HG02943 (cell line): ENCODE measurements around the gene HMG20B.

Experiments
- ATAC-seq: cut with Tn5 transposase; IDR thresholded peaks from one replicate; pipeline ENCODE4 v1.9.1; 2021; ENCODE audit warnings: mild to moderate bottlenecking, low read depth, moderate library complexity; ENCODE audit not compliant: unreplicated experiment

HMG20B gene

DNA sequence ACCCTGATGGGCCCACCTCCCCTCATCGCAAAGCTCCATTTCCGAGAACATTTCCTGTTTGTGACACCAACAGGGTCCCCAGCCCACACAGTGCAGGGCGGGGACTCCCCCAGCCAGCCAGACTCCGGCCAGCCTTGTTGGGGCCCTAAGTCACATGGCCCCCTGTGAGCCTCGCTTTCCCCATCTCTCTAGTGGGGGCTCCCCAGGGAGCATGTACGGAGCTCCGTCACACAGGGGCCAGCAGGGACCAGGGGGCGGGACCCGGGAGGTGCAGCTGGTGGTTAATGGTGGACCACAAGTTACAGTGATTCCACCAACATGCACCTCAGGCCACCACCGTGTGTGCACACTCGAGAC is 32.2 kb downstream of the HMG20B start:
- no peak for ATAC-seq

DNA sequence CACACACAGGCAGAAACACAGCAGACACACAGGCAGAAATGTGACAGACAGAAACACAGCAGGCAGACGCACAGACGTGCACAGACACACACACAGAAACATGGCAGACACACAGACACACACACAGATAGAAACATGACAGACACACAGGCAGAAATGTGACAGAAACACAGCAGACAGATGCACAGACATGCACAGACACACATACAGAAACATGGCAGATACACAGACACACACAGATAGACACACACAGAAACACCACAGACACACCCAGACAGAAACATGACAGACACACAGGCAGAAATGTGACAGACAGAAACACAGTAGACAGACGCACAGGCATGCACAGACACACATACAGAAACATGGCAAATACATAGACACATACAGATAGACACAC is 32.6 kb downstream of the HMG20B start:
- no peak for ATAC-seq

DNA sequence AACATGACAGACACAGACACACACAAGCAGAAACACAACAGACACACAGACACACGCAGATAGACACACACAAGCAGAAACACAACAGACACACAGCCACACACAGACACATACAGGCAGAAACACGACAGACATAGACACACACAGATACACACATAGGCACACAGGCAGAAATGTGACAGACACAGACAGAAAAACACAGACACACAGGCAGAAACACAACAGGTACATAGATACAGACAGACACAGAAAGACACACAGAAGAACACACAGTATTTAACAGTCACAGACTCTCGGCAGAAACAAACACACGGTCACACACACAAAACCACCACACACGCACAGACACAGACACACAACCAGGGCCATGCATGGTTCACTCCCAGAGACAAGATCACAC is 33.0 kb downstream of the HMG20B start:
- no peak for ATAC-seq

DNA sequence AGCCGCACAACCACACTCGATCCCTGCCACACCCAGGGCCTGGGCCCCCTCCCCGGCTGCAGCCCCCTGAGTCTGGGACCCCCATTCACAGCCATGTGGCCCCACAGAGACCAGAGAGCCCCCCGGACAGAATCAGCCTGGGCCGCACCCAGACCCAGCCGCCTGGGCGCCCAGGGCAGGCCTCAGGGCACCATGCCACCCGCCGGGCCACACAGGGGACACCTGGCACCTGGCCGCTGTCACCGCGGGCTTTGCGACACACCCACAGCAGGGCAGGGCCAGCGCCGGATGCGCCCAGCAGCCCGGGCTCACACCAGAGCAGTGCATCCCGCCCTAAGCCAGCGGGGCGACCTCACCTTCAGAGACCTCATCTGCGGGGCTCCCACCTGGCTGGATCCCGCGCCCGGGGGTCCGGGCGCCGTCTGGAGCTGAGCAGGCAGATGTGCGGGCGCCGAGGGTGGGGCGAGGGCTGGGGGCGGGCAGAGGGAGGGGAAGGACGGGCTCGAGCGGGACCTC is 33.5 kb downstream of the HMG20B start:
- ATAC-seq: no peak

DNA sequence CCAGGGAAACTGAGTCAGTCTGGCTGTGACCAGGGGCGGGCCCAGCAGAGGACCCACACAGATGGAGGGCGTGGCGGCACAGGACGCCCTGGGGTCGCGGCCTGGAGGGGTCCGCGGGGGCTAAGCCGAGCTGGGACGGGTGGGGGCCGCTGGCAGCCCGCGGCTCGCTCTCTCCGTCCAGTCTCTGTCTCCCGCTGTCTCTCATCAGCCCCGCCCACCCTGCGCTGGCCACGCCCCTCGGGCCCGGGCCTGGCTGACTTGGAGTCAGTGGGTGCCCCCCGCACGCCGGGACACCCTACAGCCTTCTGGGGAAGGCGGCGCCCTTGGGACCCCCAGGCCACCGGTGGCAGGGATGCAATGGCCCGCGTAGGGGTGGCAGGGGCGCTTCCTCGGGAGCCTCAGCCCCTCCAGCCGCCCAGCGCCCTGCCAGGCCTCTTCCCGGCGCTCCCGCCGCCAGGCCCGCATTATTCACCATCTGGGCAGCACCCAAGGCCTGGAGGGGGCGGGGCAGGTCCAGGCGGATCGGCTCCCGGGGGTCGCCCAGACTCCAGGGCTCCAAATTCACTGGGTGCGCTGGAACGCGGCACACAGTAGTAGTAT is 34.0 kb downstream of the HMG20B start, which contains the start of gene TBXA2R:
TBXA2R (minus strand) TSS at position 186 of the 600 bp plus-strand sequence. CDS start 6,241 bp downstream, outside the sequence.
- ATAC-seq: no peak

DNA sequence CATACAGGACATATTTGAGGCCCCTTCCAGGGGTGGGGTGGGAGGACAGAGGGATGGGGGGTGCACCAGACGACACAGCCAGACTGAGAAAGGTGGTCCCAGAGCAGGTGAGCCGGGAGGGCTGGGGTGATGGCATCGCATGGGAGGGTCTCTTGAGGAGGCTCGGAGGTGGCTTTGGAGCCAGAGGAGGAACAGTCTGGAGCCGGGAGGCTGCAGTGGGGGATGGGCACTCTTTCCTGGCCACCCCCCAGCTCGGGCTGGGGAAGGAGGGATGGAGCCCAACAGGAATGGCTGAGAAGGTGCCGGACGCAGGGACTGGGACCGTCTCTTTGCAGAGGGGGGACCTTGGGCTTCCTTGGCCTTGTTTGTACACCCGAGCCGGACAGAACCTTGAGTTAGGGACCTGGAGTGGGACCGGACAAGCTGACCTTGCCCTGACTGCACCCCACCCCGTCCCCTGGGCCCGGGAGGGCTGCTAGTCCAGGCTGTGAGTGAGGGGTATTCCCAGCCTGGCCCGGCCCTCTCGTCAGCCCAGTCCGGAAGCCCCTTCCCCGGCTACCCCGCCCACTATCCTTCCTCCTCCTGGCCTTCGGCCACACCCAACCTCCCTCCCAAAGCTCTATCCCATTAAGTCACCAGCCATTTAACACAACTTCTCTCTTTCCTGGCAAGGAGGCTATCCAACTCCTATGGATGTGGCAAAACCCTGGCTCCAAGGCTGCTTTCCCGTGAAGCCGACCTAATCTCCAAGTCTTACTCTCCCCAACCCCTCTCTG is 34.7 kb downstream of the HMG20B start:
- no peak for ATAC-seq

DNA sequence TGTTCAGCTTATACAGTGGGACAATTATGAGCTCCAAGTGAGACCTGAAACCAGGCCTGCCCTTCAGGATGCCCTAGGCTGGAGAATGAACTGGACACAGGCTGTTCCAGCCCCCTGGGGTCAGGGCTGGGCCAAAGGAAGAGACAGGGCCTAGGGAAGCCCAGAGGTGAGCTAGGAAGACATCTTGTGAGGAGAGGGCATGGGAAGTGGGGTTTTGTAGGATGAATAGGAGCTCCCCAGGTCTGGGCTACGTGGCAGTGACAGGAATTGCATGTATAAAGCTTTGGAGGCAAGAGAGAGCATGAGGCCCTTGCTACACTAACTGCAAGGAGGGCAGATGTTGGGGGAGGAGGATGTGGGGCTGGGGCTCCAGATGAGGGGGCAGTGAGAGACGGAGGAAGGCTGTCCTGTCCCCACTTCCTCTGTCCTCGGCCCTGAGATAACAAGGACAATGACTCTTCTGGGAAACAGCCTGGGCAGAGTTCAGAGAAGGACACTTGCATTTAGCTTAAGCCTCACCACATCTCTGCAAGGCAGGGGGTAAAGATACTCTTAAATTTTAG is 35.4 kb downstream of the HMG20B start:
- ATAC-seq: no peak

DNA sequence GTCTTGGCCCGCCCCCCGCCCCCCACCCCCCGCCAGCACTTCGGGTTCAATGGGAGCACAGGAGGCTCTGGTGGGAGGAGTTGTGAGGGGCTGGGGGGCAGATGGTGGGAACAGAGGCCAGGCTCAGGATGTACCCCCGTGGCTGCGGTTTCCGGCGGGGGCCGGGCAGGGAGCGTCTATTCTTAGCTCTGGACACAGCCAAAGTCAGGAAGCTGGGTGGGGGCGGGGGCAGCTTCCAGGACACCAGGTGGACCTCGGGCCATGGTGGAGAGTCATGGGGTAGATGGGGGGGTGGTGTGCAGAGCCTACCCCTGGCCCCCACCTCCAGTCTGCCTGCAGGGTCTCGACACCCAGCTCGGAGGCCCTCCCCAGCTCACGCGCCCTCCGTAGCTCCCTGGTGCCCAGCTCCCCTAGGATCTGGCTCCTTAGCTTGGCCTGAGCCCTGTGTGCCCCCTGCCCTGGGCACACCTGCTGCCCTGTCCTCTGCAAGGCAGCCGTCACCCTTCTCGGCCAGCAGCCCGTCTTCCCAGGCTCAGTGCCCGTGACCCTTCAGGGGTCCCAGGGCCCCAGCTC is 36.1 kb downstream of the HMG20B start:
- ATAC-seq: no peak

DNA sequence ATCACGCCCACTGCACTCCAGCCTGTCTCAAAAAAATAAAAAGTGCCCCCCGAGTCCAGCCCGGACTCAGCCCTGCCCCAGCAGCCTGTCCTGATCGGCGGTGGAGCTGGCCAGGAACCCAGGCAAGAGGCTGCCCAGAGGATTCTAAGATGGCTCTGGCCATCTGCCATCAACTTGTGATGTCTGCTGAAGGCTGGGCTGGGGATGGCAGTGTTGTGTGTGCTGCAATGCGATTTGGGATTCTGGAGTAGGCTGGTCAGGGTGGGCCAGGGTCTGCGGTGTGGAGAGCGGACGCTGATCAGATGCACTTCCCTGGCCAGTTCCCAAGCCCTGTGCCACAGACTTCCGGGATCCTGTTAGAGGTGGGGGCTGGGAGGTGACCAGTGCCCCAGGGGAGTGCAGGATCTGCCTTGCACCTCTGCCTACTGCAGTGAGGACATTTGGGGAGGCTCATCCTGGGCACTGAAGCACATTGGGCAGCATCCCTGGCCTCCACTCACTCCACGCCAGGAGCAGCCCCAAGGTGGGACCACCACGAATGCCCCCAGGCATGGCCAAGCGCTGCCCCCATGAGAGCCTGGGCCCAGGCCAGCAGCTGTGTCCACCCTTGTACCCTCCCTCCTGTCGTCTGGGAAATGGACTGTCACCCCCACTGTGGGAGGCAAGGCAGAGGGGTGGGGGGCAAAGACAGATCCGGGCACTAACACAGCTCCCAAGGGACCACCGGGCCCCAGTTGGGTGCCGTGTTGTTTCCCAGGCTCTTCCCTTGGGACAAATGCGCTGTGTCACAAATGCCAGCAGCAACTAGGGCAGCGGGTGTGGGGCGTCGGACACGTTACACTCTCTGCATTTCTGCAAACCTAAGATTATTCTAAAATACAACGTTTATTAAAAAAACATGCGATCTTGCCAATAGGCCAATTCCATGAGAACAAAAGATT is 37.3 kb downstream of the HMG20B start:
- ATAC-seq: no peak

DNA sequence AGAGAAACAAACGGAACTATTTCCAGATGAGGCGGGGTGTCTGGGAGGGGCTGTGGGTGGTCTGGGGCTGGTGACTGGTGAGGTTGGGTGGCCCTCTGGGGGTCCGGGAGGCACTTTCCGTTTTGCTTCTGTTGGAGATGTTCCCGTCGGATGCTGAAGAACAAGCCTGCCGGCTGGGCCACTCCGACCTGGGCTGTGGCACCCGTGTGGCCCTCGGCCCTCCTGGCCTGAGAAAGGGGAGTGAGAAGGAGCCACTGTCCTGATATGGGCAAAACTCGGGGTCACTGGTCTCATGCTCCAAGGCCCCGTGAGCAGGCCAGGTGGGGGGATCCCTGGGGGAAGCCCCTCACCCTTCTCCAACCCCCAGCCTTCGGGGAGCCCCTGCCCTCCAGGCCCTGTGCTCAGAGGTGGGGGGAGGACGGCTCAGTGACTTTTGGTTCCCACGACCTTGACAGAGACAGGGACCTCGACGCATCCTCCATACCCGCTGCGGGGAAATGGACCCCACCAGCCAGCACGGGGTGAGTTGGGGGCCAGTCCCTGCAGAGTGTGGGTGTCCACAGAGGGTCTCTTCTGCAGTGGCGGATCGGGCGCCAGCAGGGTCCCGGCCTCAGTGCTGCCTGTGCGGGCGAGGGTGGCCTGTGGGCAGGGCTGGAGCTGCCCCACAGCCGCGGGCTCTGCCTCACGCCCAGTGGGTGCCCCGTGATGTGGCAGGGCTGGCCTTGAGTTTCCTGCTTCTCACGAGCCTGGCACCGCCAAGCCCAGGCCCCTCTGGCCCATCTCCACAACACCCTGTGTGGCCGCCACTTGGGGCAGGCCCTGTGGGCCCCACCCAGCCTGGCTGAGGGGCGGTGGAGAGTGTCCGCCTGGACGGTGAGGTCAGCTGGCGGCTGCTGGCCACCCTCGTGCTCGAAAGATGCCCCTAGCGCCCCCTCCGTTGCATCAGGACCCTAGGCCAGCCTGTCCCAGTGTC is 38.3 kb downstream of the HMG20B start:
- no peak for ATAC-seq

DNA sequence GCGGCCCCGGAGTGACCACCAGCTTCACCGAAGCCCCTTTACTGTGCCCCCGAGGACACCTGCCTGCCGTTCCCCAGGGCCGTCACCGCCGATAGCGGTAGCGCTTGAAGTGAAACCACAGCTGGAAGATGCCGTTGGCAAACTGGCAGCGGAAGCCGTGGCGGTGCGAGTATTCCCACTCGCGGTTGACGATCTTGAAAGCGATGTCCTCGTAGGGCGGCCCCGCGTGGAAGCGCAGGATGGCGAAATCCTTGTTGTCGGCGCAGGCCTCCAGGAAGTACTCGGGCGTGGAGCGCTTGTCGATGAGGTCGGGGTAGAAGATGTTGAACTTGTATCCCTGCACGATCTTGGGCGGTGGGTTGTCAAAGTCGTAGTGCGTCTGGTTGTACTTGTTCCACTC is 39.1 kb downstream of the HMG20B start:
- ATAC-seq: no peak

DNA sequence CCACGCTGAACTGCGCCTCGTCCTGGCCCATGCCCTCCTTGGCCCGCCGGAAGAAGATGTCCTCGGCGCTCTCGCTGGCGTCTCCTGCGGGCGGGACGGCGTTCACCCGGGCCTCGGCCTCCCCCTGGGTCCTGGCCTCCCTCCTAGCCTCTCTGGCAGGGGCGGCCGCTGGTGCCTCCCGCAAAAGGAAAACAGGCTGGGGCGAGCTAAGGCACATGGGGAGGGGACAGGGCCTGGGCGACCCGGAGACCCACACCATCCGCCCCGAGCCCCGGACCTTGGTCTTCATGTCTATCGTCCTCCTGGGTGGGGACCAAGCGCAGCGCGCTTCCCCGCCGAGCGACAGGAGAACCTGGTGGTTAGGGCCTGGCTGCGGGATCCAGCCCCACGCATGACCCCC is 39.6 kb downstream of the HMG20B start:
- no peak for ATAC-seq

DNA sequence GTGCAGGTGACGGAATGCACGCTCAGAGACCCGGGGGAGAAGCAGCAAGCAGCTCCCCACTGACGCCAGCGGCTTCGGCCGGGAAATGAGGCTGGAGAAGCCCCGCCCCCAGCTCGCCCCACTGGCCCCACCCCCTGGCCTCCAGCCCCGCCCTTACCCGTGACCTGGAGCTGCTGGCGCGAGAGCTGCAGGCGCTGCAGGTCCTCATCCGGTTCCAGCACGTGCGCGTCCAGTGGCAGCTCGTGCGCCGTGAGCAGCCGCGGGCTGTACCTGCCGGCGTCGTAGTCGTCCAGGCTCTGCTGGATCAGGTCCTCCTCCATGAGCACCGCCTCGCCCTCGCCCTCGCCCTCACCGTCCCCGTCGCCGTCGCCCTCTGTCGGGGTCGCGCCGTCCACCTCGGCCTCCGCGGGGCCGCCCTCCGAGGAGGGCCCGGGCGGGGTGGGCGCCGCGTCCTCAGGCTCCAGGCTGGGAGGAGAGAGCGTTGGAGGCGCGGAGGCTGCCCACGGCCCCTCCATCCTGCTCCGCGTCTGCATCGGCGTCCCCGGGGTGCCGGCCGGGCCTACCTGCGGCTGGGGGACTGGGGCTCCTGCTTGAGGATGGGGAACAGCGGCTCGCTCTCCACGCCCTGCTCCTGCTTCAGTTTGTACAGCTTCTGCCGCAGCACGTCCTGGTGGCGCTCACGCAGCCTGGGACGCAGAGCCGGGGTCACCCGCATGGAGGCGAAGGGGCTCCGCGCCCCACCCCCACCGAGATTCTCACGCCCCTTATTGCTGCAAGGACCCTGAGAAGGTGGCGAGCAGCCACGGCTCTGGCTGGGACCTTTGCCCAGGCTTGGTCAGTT is 40.4 kb downstream of the HMG20B start:
- no peak for ATAC-seq

DNA sequence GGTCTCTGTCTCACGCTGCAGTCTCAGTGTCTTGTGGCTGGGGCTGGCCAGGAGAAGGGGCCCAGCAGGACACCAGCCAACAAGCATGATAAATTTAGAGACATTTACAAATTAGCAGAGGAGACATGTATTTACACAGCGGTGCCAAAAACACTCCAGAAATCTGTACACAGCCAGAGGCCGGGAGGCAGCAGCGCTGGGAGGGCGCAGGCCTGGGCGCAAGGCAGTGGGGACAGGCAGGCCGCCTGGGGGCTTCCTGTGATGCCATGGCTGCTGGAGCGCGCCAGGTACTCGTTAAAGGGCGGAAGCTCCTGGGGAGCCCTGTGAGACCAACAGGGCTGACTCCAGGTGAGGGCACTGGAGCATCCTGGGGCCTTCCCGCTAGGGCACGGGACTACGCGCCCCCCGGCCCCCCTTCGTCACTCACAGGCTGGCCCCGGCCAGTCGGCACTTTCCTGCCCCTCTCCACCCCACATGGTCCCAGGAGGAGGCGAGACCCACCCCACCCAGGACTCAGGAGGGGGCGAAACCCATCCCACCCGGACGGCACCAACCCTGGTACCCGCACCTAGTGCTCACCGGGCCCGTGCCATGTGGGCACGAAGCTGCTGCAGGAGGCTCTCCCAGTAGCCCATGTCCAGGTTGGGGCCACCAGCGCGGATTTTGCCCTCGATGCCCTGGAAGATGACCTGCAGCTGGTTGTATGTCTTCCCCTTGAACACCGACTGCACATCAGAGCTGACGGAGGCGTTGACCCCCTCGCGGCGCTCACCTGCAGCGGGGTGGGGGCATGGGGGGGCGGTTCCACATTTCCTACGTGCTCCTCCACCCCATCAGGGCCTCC is 41.3 kb downstream of the HMG20B start:
- no peak for ATAC-seq

DNA sequence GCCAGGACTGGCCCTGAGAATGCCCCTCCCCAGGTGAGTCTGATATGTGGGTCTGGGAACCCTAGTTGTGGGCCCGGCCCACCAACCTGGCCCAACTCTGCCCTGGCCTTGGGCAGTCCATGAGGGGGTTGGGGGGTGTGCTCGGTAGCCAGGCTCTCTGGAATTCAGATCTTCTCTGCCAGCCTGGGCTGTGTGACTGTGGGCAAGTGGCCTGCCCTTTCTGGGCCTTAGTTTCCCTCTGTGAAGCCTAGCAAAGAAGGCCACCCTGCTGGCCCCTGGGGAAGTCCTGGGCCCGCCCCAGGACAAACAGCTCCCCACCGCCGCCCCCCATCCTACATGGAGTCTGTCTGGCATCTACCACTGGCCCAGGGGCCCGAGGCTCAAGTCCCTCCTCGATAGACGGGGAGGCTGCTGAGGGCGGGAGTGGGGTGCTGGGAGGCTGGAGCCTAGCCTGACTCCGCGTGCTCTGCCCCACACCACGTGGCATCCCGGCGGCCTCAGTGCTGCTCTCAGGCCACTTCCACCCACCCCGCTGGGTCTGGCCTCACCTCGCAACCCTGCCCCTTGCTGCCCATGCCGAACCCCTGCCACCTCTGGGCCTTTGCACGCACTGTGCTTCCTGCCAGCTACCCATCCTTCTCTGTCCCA is 42.2 kb downstream of the HMG20B start:
- ATAC-seq: no peak

DNA sequence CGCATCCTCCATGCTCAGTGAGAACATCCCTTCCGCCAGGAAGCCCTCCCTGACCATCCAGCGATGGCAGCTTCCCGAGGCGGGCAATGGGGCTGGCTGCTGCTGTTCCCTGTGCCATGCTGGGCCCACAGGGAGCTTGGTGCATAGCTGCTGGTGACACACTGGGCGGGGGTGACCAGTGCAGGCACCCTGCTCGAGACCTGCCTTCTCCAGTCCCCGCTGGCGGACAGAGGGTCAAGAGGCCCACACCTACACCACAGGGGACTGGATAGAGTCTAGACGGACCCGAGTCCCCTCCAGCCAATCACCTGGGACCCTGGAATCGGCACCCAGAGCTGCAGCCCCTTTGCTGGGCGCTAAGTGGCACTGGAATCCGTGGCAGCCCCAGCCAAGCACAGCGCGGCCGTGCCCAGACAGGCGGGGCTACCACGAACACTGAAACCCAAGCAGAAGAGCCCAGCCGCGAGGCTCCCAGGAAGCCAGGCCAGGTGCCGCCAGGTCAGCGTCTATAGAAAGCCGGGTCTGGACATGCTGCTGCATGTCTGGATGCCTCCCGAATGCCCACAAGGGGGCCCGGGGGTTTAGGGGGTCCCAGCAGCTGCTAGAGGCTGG is 42.9 kb downstream of the HMG20B start:
- no peak for ATAC-seq

DNA sequence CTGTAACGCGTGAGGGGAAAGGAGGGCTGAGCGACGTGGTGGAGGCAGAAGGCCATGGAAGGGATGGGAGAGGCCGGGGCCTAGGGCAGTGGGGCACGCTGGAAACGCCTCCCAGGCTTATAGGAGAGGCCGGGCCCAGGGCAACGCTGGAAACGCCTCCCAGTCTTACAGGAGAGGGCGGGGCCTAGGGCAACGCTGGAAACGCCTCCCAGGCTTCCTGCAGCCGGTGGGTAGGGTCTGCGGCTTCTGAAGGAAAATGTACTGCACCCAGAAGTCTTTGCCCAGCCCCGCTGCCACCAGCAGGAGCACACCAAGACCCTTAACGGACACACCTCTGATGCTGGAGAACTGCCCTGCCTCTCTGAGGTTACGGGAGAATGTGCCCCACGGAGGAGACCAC is 44.7 kb downstream of the HMG20B start:
- ATAC-seq: no peak
